Liver (tissue), 9 donors: ENCODE measurements around the gene CPED1. TPM values are rescaled to one million over a fixed set of nuclear protein-coding genes. Genes with fewer than 3 reads are reported as not detected.

ENCODE experiments used
- DNase-seq: peaks from one replicate; pipeline ENCODE4 v3.0.0-alpha.2; 2017; ENCODE audit warnings: low spot score
- H3K27ac ChIP-seq, 2 donors: one replicate each; pipeline ENCODE4 v1.7.0; 2013; ENCODE audit warnings: inconsistent platforms in 2 of 2, low read length in 2 of 2, control low read depth in 1 of 2, low read depth in 1 of 2, mild to moderate bottlenecking in 1 of 2
- H3K27me3 ChIP-seq, 4 donors: one replicate each; pipeline versions ENCODE4 v1.6.1 to v1.7.0; 2013; ENCODE audit warnings: low read length in 3 of 4, inconsistent platforms in 1 of 4, mild to moderate bottlenecking in 1 of 4, moderate library complexity in 1 of 4; ENCODE audit not compliant: control insufficient read depth in 4 of 4, insufficient read depth in 4 of 4
- H3K36me3 ChIP-seq, 4 donors: one replicate each; pipeline versions ENCODE4 v1.6.1 to v1.7.0; 2013; ENCODE audit warnings: low read length in 3 of 4, mild to moderate bottlenecking in 3 of 4, low read depth in 1 of 4, moderate library complexity in 1 of 4; ENCODE audit not compliant: control insufficient read depth in 4 of 4, insufficient read depth in 3 of 4
- H3K4me1 ChIP-seq, 4 donors: one replicate each; pipeline versions ENCODE4 v1.6.1 to v1.7.0; 2013; ENCODE audit warnings: low read length in 3 of 4, mild to moderate bottlenecking in 3 of 4, moderate library complexity in 1 of 4; ENCODE audit not compliant: control insufficient read depth in 4 of 4, insufficient read depth in 4 of 4
- H3K4me3 ChIP-seq, 3 donors: one replicate each; pipeline versions ENCODE4 v1.6.1 to v1.7.0; 2013; ENCODE audit warnings: low read length in 3 of 3, control low read depth in 1 of 3, low read depth in 1 of 3, mild to moderate bottlenecking in 1 of 3
- H3K9ac ChIP-seq, 2 donors: one replicate each; pipeline ENCODE4 v1.7.0; 2013; ENCODE audit warnings: low read length in 2 of 2, mild to moderate bottlenecking in 2 of 2, moderate library complexity in 2 of 2, control low read depth in 1 of 2, low read depth in 1 of 2
- H3K9me3 ChIP-seq, 4 donors: one replicate each; pipeline versions ENCODE4 v1.6.1 to v1.7.0; 2013; ENCODE audit warnings: low read length in 3 of 4; ENCODE audit not compliant: control insufficient read depth in 4 of 4
- ATF3 ChIP-seq: IDR thresholded peaks from 2 replicates; pipeline ENCODE4 v1.6.1; 2016; ENCODE audit warnings: antibody characterized with exemption
- EGR1 ChIP-seq, 2 donors: IDR thresholded peaks; 2 replicates each; pipeline ENCODE4 v1.6.1; 2016 to 2018; ENCODE audit warnings: antibody characterized with exemption in 2 of 2, low read depth in 2 of 2
- GABPA ChIP-seq, 2 donors: IDR thresholded peaks in 1 of 2; conservative IDR thresholded peaks in 1 of 2; 2 replicates each; pipeline ENCODE4 v1.6.1; 2016; ENCODE audit warnings: antibody characterized with exemption in 2 of 2, mild to moderate bottlenecking in 1 of 2, moderate library complexity in 1 of 2
- HNF4A ChIP-seq, 2 donors: conservative IDR thresholded peaks; 2 replicates each; pipeline ENCODE4 v1.6.1; 2016; ENCODE audit warnings: antibody characterized with exemption in 2 of 2, mild to moderate bottlenecking in 2 of 2
- HNF4G ChIP-seq: IDR thresholded peaks from 2 replicates; pipeline ENCODE4 v1.6.1; 2016; ENCODE audit warnings: antibody characterized with exemption
- MAX ChIP-seq: IDR thresholded peaks from 2 replicates; pipeline ENCODE4 v1.6.1; 2016; ENCODE audit warnings: antibody characterized with exemption
- REST ChIP-seq: IDR thresholded peaks from 2 replicates; pipeline ENCODE4 v1.6.1; 2016; ENCODE audit warnings: antibody characterized with exemption, mild to moderate bottlenecking
- RXRA ChIP-seq, 2 donors: IDR thresholded peaks; 2 replicates each; pipeline ENCODE4 v1.6.1; 2017 to 2018; ENCODE audit warnings: antibody characterized with exemption in 2 of 2, mild to moderate bottlenecking in 1 of 2
- SP1 ChIP-seq: IDR thresholded peaks from 2 replicates; pipeline ENCODE4 v1.6.1; 2018; ENCODE audit warnings: antibody characterized with exemption, mild to moderate bottlenecking
- YY1 ChIP-seq: IDR thresholded peaks from 2 replicates; pipeline ENCODE4 v1.6.1; 2016; ENCODE audit warnings: antibody characterized with exemption, mild to moderate bottlenecking
- WGBS: extraction: QIAGEN DNeasy Blood & Tissue Kit; methylation state at CpG from one replicate; pipeline ENCODE4 v1.1.7; 2013; 5-methylcytosine and 5-hydroxymethylcytosine counted together
- polyA plus RNA-seq, 2 donors: library from polyadenylated mRNA; stranded (reverse) in 1 of 2; unstranded in 1 of 2; fragments of 200-250 nt in 1 of 2; fragments of >200 nt in 1 of 2; fragmentation: Nextera tagmentation in 1 of 2; extraction: Ambion mirVana in 1 of 2; gene quantifications; one replicate each; pipeline versions ENCODE4 v1.2.1 to v1.2.3, GENCODE V29; 2013 to 2015
- total RNA-seq, 2 donors: library from RNA; depleted of rRNA; stranded (reverse); fragments of >200 nt; gene quantifications; one replicate each; pipeline ENCODE4 v1.2.3, GENCODE V29; 2014
- TF ChIP-seq, protein P1 (sequence below): IDR thresholded peaks from 2 replicates; pipeline ENCODE4 v1.6.1; 2016; ENCODE audit warnings: antibody characterized with exemption
- TF ChIP-seq, protein P2 (sequence below): fragments of 150-350 bp; IDR thresholded peaks from 2 replicates; pipeline ENCODE4 v1.5.1; 2017; ENCODE audit warnings: improper control_type of control experiment, low read depth, low read length; ENCODE audit not compliant: missing input control
- donor health status: healthy.
- donor health status: healthy.
- donor health status: healthy.
- donor health status: healthy.
- donor health status: healthy.

Gene CPED1
- total and polyA plus RNA-seq, 4 donors: 8.5 to 58.0 (median 14.6) TPM

GRCh38 chr7:121026577-121027111, 38.1 kb downstream of the CPED1 start:
- Histone ChIP-seq H3K4me1 (peaks cover 3 to 22% (median 15%) of the 10 kb centered on the region in 4 donors), H3K4me3 (no peak overlapping the region), H3K9me3 (no peaks in the 10 kb centered on the region), H3K9ac (no peak overlapping the region), H3K27me3 (no peaks in the 10 kb centered on the region), H3K36me3 (peaks cover 0 to 4% (median 0%) of the 10 kb centered on the region in 4 donors), H3K27ac (no peak overlapping the region)
- WGBS: 98% methylated on average over 3 of the region's 3 CpGs
- TF ChIP-seq ATF3 (no peak), REST (no peak)
- DNase-seq: no peak

GRCh38 chr7:121027761-121028669, 39.5 kb downstream of the CPED1 start:
- no peak for DNase-seq
- WGBS: 82% methylated on average over 10 of the region's 10 CpGs
- H3K4me1 ChIP-seq: peaks cover 2 to 21% (median 14%) of the 10 kb centered on the region in 4 donors
- TF ChIP-seq GABPA (IDR thresholded peaks at IDR 0.05 in 1 of 2, conservative IDR thresholded peaks at IDR 0.05 in 1 of 2): no peak
- no peak for TF ChIP-seq HNF4A (conservative IDR thresholded peaks at IDR 0.05)
- no peak for TF ChIP-seq EGR1 (IDR thresholded peaks at IDR 0.05; ENCODE audit: low read depth in 2 of 2)
- TF ChIP-seq, protein P1, sequence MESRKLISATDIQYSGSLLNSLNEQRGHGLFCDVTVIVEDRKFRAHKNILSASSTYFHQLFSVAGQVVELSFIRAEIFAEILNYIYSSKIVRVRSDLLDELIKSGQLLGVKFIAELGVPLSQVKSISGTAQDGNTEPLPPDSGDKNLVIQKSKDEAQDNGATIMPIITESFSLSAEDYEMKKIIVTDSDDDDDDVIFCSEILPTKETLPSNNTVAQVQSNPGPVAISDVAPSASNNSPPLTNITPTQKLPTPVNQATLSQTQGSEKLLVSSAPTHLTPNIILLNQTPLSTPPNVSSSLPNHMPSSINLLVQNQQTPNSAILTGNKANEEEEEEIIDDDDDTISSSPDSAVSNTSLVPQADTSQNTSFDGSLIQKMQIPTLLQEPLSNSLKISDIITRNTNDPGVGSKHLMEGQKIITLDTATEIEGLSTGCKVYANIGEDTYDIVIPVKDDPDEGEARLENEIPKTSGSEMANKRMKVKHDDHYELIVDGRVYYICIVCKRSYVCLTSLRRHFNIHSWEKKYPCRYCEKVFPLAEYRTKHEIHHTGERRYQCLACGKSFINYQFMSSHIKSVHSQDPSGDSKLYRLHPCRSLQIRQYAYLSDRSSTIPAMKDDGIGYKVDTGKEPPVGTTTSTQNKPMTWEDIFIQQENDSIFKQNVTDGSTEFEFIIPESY: no peak
- TF ChIP-seq HNF4G: no peak
- no peak overlapping the region for H3K4me3 ChIP-seq
- H3K9ac ChIP-seq: no peak overlapping the region
- H3K36me3 ChIP-seq: peaks cover 0 to 4% (median 0%) of the 10 kb centered on the region in 4 donors
- no peaks in the 10 kb centered on the region for H3K27me3 ChIP-seq
- H3K27ac ChIP-seq: peak overlapping the region in 1 of 2 donors; percentile 47
- H3K9me3 ChIP-seq: no peaks in the 10 kb centered on the region

GRCh38 chr7:121029302-121029701, 40.8 kb downstream of the CPED1 start:
- H3K9me3 ChIP-seq: no peaks in the 10 kb centered on the region
- H3K9ac ChIP-seq: no peak overlapping the region
- H3K4me1 ChIP-seq: peaks cover 0 to 8% (median 5%) of the 10 kb centered on the region in 4 donors
- H3K4me3 ChIP-seq: no peak overlapping the region
- H3K27ac ChIP-seq: no peak overlapping the region
- H3K36me3 ChIP-seq: peaks cover 0 to 4% (median 0%) of the 10 kb centered on the region in 4 donors
- no peaks in the 10 kb centered on the region for H3K27me3 ChIP-seq
- no peak for DNase-seq
- 89% methylated on average over 1 of the region's 1 CpG for WGBS
- no peak for TF ChIP-seq MAX
- no peak for TF ChIP-seq REST
- TF ChIP-seq, protein P2, sequence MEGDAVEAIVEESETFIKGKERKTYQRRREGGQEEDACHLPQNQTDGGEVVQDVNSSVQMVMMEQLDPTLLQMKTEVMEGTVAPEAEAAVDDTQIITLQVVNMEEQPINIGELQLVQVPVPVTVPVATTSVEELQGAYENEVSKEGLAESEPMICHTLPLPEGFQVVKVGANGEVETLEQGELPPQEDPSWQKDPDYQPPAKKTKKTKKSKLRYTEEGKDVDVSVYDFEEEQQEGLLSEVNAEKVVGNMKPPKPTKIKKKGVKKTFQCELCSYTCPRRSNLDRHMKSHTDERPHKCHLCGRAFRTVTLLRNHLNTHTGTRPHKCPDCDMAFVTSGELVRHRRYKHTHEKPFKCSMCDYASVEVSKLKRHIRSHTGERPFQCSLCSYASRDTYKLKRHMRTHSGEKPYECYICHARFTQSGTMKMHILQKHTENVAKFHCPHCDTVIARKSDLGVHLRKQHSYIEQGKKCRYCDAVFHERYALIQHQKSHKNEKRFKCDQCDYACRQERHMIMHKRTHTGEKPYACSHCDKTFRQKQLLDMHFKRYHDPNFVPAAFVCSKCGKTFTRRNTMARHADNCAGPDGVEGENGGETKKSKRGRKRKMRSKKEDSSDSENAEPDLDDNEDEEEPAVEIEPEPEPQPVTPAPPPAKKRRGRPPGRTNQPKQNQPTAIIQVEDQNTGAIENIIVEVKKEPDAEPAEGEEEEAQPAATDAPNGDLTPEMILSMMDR: no peak
- TF ChIP-seq YY1: no peak
- TF ChIP-seq HNF4G: no peak
- no peak for TF ChIP-seq EGR1 (IDR thresholded peaks at IDR 0.05; ENCODE audit: low read depth in 2 of 2)
- TF ChIP-seq RXRA (IDR thresholded peaks at IDR 0.05): no peak
- no peak for TF ChIP-seq SP1
- TF ChIP-seq GABPA (IDR thresholded peaks at IDR 0.05 in 1 of 2, conservative IDR thresholded peaks at IDR 0.05 in 1 of 2): no peak
